Measurements from ENCODE around the gene RIPOR2. TPM values are rescaled to one million over a fixed set of nuclear protein-coding genes. Genes with fewer than 3 reads are reported as not detected.

Gene RIPOR2
- total and polyA plus RNA-seq, 10 of the 15 experiments (the other 5 are each of a cell fraction or from before 2014, with no cell fraction given), result 22.2 to 48.2 (median 34.7) TPM

- no peak for TF ChIP-seq E4F1 (IDR thresholded peaks at IDR 0.05; ENCODE audit: borderline replicate concordance, partially characterized antibody)
- TF ChIP-seq SPI1 (IDR thresholded peaks at IDR 0.05; ENCODE audit: borderline replicate concordance, insufficient read depth, low read depth, low read length), result no peak
- TF ChIP-seq BCL3 (IDR thresholded peaks at IDR 0.05; ENCODE audit: borderline replicate concordance, insufficient read depth, low read depth, low read length, poor library complexity, severe bottlenecking), result peak; percentile 91
- TF ChIP-seq CTCF (IDR thresholded peaks at IDR 0.05 in 2 of 3, conservative IDR thresholded peaks at IDR 0.05 in 1 of 3; ENCODE audit: control insufficient read depth in 2 of 3, extremely low read depth in 1 of 3, insufficient read depth in 1 of 3, low read depth in 3 of 3, low read length in 3 of 3), result no peak
- TF ChIP-seq PKNOX1 (IDR thresholded peaks at IDR 0.05), result peak; percentile 45
- no peak for TF ChIP-seq ZNF384 (IDR thresholded peaks at IDR 0.05; ENCODE audit: borderline replicate concordance, low read depth, low read length)
- TF ChIP-seq CHD1 (IDR thresholded peaks at IDR 0.05; ENCODE audit: low read depth, low read length), result no peak
- no peak for TF ChIP-seq TCF7 (IDR thresholded peaks at IDR 0.05; ENCODE audit: borderline replicate concordance)
- peak; percentile 46; the same call in 1 of the 2 replicates for TF ChIP-seq PAX5 (IDR thresholded peaks at IDR 0.05; ENCODE audit: borderline replicate concordance, low read depth, low read length)
- peak; percentile 94 for TF ChIP-seq RELB (IDR thresholded peaks at IDR 0.05; ENCODE audit: low read depth)
- peak; percentile 81 for TF ChIP-seq IKZF1 (conservative IDR thresholded peaks at IDR 0.05)
- TF ChIP-seq KDM1A (IDR thresholded peaks at IDR 0.05; ENCODE audit: borderline replicate concordance), result no peak
- TF ChIP-seq NR2C1 (IDR thresholded peaks at IDR 0.05), result no peak
- TF ChIP-seq SMARCA5 (IDR thresholded peaks at IDR 0.05), result 0 out of 2 replicates have a peak, but pooled peaks have one; percentile 28
- no peak for TF ChIP-seq E2F8 (IDR thresholded peaks at IDR 0.05; ENCODE audit: low read depth, partially characterized antibody)
- TF ChIP-seq EED (IDR thresholded peaks at IDR 0.05; ENCODE audit: low read depth), result peak; percentile 79
- no peak; the same call in 1 of the 2 replicates for TF ChIP-seq TCF3 (IDR thresholded peaks at IDR 0.05; ENCODE audit: borderline replicate concordance, insufficient read depth, low read depth, low read length)
Observed at GRCh38 chr6:24936641-24937317, 1.0 kb upstream of the RIPOR2 start (continued).
